Measurements from ENCODE around the gene RAB35.

RAB35 gene

GRCh38 chr12:120103371-120103770 lies 13.2 kb downstream of the RAB35 start:
- no peak for DNase-seq (ENCODE audit: low read depth)

DNA sequence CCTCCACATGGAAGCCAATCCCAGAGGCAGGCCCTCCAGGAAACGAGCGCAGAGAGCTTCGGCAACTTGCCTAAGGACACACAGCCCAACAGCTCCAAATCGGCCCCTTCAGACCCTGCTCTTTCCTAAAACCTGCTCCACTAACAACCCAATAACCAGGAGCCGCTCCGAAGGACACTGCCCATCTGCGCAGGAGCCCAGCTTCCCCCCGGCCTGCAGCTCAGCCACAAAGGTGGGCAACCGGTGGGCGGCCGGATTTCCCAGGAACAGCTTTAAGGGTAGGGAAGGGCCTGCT lies 13.6 kb downstream of the RAB35 start:
- no peak for DNase-seq (ENCODE audit: low read depth)

DNA sequence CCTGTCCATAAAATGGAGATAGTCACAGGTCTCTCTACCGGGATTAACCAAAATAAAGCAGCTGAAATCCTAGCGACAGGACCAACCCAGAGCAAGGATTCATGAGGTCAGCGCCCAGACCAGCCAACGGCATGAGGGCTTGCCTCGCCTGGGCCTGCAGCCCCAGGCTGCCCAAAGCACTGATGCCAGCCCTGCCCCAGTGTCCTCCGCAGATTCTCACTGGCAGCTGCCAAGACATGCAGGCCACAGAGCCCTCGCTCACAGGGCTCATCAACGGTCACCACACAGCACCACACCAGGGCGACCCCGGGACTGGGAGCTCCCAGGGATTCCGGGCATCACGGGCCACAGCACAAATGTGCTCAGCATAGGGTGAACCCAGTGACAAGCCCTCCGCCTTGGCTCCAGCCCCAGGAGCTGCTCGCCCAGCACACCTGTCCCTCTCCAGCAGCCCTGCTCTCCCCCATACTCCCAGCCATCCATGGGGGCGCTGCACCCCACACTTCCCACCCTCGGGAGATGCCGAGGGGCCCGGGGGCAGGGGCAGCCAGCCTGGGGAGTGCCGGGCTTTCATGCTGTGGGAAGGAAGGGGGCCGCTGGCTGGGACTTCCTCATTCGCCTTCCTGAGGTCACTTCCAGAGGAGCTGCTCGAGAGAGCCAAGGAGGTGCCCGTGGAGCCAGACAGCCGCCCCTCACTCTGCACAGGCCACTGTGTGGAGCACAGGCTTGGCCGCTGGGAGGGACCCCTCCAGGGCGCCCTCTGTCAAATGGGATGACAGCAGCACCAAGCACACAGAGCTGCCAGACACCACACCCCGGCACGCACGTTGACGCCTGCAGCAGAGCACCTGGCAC lies 14.1 kb downstream of the RAB35 start:
- no peak for DNase-seq (ENCODE audit: low read depth)

GRCh38 chr12:120101617-120102016 lies 14.9 kb downstream of the RAB35 start:
- no peak for DNase-seq (ENCODE audit: low read depth)

GRCh38 chr12:120101182-120101581 lies 15.4 kb downstream of the RAB35 start:
- no peak for DNase-seq (ENCODE audit: low read depth)

DNA sequence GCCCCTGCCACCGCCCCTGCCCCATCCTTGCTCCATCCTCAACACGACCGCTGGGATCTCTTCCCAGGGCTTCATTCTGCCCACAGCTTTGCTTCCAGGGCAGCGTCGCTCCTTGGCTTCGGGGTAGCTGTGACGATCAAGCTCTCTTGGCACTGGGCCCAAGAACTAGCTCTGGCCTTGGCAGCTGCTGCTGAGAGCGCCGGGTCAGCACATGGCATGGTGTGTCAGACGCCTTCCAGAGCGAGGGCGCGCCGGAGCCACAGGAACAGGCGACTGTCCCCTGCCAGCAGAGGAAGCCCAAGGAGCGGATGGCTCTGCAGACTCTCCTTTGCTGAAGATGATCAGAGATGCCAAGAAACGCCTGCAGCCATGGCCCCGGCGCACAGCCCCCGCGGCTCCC lies 15.9 kb downstream of the RAB35 start:
- no peak for DNase-seq (ENCODE audit: low read depth)

- DNase-seq (ENCODE audit: low read depth) = no peak
These were observed 16.8 kb downstream of the RAB35 start for GRCh38 chr12:120099738-120100137.

- no peak for DNase-seq (ENCODE audit: low read depth)
These were observed 17.6 kb downstream of the RAB35 start for GRCh38 chr12:120098756-120099470.

GRCh38 chr12:120096671-120097202 lies 19.8 kb downstream of the RAB35 start:
- no peak for DNase-seq (ENCODE audit: low read depth)

DNA sequence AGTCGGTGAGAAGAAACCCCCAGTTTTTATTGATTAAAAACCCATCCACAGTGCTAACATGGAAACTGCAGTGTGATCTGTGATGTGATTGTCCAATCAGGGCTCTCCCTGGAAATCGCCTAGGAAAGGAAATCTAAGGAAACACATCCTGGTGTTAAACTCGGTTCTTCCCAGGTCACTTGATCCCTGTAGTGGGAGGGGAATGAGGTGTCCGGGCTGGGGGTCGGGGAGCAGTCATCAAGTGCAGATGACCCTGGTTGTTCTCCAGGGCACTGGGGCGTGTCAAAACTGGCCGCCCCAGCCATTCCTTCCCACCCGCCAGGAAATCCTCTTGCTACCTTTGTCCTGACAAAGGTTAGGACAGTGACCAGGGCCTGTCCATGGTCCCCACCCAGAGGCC lies 20.8 kb downstream of the RAB35 start:
- DNase-seq (ENCODE audit: low read depth) = no peak

- no peak for DNase-seq (ENCODE audit: low read depth)
These were observed 21.2 kb downstream of the RAB35 start for GRCh38 chr12:120095331-120095730.

DNA sequence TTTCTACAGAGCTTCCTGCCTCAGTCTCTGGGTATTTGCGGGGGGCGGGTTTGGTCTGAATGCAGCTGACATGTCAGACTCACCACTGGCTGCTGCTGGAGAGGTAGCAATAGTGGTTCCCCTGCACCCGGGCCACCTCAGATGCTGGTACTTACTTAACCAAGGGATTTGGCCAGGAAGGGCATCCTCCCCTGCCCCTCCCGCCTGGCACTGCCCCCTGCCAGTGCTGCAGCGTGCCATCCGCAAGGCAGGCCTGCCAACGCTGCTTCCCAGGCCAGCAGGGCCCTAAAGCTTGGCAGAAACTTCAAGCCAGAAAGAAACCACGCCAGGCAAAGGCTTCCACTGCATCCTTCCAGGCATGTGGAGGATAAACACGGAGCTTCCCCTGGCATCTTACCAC lies 22.1 kb downstream of the RAB35 start:
- no peak for DNase-seq (ENCODE audit: low read depth)

DNA sequence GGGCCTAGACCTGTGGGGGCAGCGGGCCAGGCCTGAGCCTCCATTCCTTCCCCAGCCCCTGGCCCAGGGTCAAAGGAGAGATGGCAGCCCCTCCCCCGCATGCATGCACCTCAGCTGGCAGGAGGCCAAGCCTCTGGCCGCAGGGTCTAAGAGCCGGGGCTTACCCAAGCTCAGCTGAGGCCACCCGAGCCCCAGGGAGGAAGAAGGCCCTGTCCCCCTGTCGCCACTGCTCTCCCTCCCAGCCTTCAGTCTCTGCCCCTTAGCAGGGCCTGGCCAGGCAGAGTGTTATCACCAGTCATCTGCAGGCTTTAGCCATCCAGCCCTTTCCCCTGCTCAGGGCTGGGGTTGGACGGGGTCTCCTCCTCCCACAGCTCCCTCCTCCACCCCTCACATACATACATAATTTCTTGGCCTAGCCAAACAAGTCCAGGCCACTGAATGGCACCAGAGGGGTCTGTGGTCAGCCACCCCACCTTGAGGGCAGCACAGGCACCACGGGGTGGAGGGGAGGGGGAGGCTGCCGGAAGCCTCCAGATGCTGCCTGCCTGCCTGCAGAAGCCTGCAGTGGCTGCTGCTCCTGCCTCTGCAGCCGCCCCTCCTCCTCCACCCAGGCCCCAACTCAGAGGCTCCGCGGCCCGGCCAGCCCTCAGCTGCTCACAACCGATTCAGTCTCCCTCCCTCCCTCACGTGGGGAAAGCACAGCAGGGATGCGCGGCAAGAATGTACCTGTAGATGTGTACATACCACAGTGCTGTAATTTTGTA lies 22.8 kb downstream of the RAB35 start:
- DNase-seq (ENCODE audit: low read depth) = no peak

DNA sequence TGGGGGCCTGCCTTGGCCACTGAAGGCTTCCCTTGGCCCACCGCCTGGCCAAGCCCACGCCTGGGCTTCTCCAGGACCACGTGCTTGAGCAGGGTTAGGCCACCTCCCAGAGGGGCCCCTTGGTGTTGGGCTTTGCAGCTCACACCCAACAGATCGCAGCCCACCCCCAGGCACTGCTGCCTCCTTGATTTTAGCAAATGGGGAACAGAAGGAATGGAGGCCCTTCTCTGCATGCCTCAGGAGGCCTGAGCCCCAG lies 23.3 kb downstream of the RAB35 start:
- no peak for DNase-seq (ENCODE audit: low read depth)

DNA sequence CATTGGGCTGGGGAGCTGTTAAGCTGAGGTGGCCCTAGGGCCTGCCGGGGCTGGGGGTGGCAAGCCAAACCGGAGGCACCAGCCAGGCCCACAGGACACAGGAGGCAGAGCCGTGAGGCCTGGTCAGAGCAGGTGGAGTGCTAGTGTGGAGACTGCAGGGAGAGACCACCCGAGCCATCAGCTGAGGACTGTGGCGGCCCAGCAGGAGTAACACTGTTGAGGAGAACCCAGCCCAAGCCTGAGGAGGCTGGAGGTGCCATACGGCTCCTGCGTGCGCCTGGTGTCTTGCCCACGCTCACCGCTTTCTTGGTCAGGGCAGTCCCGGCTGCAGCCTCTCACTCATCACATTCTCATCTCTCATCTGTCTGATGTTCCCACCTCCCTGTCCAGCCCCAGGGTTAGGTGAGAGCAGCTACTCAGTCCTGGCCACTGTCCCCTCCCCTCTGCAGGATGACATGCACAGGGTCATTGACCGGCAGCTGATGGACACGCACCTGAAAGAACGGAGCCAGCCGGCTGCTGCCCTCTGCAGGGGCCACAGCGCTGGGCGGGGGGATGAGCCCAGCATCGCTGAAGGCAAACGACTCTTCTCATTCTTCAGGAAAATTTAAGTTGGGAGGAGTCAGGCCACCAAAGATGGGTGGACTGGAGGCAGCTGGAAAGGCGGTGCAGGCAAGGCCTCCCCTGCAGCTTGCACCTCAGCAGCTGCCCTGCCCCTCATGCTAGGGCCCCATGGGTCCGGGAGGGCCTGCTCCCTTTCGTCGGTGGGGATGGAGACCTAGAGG lies 23.8 kb downstream of the RAB35 start:
- no peak for DNase-seq (ENCODE audit: low read depth)

- DNase-seq (ENCODE audit: low read depth) = no peak
These were observed 25.0 kb downstream of the RAB35 start for GRCh38 chr12:120091371-120092090.

GRCh38 chr12:120090626-120091295 lies 25.8 kb downstream of the RAB35 start:
- DNase-seq (ENCODE audit: low read depth) = no peak

DNA sequence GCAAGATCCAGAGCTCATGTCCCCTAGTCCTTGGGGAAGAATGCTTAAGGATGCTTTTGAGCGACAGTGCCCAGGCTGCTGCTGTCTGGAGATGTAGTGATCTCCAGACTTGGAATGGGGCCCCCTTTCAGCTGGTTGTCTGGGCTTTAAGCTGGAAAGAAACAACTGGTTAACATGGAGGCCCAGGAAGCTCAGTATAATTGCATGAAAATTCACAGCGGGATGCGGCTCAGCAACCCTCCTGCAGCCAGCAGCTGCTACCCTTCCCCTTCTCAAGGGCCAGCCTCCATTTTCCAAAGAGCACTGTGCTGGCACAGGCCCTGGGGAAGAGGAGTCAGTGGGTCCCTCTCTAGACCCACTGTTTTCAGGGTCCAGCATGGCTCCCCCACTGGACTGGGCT lies 26.3 kb downstream of the RAB35 start:
- DNase-seq (ENCODE audit: low read depth) = no peak

DNA sequence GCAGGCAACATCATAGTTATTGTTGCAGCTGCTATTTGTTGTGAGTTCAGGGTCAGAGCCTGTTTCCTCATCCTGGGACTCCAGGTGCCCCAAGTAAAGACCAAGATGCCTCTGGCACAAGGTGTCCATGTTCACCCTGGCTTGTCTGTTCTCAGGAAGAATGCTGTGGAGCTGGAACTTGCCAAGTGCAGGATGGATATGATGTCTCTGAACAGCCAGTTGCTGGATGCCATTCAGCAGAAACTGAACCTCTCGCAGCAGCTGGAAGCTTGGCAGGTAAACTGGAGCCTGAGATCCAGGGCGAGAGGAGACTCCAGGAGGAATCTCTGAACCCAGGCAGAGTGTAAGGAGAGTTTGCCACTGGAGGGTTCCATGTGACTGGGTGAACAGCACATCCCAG lies 26.8 kb downstream of the RAB35 start:
- DNase-seq (ENCODE audit: low read depth) = no peak

GRCh38 chr12:120089105-120089504 lies 27.4 kb downstream of the RAB35 start:
- DNase-seq (ENCODE audit: low read depth) = no peak
